ENCODE results near the gene TPGS2. TPM values are rescaled to one million over a fixed set of nuclear protein-coding genes. Genes with fewer than 3 reads are reported as not detected.

Gene TPGS2
- total RNA-seq, 4 donors from 2014 or later, result 80.2 to 161 (median 118) TPM

DNA sequence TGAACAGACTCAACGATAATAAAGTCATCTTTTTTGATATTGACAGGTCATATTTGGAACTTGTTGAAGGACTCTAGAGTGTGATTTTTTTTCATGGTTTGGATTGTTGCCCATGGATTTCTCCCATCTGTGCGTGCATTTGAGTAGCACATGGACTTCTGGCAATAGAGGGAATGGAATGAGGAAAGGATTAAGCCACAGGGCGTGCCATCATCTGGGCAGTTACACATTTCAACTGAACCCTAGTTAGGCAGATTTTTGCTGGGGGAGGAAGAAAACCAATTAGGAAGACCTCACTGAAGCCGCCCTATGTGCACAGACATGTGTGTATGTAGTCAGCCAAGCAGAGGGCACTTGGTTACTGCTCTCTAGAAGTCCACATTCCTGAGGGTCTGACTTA, 72.6 kb downstream of the TPGS2 start:
- TF ChIP-seq, protein P1, sequence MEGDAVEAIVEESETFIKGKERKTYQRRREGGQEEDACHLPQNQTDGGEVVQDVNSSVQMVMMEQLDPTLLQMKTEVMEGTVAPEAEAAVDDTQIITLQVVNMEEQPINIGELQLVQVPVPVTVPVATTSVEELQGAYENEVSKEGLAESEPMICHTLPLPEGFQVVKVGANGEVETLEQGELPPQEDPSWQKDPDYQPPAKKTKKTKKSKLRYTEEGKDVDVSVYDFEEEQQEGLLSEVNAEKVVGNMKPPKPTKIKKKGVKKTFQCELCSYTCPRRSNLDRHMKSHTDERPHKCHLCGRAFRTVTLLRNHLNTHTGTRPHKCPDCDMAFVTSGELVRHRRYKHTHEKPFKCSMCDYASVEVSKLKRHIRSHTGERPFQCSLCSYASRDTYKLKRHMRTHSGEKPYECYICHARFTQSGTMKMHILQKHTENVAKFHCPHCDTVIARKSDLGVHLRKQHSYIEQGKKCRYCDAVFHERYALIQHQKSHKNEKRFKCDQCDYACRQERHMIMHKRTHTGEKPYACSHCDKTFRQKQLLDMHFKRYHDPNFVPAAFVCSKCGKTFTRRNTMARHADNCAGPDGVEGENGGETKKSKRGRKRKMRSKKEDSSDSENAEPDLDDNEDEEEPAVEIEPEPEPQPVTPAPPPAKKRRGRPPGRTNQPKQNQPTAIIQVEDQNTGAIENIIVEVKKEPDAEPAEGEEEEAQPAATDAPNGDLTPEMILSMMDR (IDR thresholded peaks at IDR 0.05; ENCODE audit: low read depth), result no peak

- TF ChIP-seq, protein P1 (IDR thresholded peaks at IDR 0.05; ENCODE audit: low read depth), result no peak
Observed at GRCh38 chr18:36752929-36753865, 75.6 kb downstream of the TPGS2 start.

- TF ChIP-seq, protein P1 (IDR thresholded peaks at IDR 0.05; ENCODE audit: low read depth), result no peak
Observed at GRCh38 chr18:36745219-36745975, 83.4 kb downstream of the TPGS2 start.

- TF ChIP-seq, protein P1 (IDR thresholded peaks at IDR 0.05; ENCODE audit: low read depth), result no peak
Observed at GRCh38 chr18:36744261-36744876, 84.4 kb downstream of the TPGS2 start.

Other genes with a start within 250 kb of the TPGS2 start
- 10 to 100 TPM; 15.0 to 22.8 (median 18.9) TPM for gene KIAA1328, start 125 bp upstream of the TPGS2 start, total RNA-seq